Measurements from ENCODE around the gene OST4.

GRCh38 chr2:27083410-27084296 is 12.2 kb upstream of the OST4 start:
- TF ChIP-seq CTCF (IDR thresholded peaks at IDR 0.05; ENCODE audit: low read depth, low read length), result no peak
- no peak for TF ChIP-seq EZH2phosphoT487 (IDR thresholded peaks at IDR 0.05; ENCODE audit: low read depth)
